SK-N-DZ (cell line): ENCODE data around the gene TUBB6. TPM values are rescaled to one million over a fixed set of nuclear protein-coding genes. Genes with fewer than 3 reads are reported as not detected.
A peak's percentile ranks its signal among the peaks of the same experiment; 100 is the strongest.

Source experiments
- DNase-seq: peaks from one replicate; pipeline ENCODE4 v3.0.0-alpha.2; 2015; ENCODE audit warnings: low spot score
- polyA plus RNA-seq, 2 experiments: library from polyadenylated mRNA; depleted of rRNA; stranded (reverse); fragments of >200 nt; gene quantifications; 2 replicates each; pipeline ENCODE4 v1.2.3, GENCODE V29; 2014

Gene TUBB6
- polyA plus RNA-seq (2014; cell fraction: cytosol; rRNA removed), result 67.3 and 69.0 TPM in 2 replicates
- 29.0 and 31.2 TPM in 2 replicates for polyA plus RNA-seq (2014; cell fraction: nucleus; rRNA removed)

DNA sequence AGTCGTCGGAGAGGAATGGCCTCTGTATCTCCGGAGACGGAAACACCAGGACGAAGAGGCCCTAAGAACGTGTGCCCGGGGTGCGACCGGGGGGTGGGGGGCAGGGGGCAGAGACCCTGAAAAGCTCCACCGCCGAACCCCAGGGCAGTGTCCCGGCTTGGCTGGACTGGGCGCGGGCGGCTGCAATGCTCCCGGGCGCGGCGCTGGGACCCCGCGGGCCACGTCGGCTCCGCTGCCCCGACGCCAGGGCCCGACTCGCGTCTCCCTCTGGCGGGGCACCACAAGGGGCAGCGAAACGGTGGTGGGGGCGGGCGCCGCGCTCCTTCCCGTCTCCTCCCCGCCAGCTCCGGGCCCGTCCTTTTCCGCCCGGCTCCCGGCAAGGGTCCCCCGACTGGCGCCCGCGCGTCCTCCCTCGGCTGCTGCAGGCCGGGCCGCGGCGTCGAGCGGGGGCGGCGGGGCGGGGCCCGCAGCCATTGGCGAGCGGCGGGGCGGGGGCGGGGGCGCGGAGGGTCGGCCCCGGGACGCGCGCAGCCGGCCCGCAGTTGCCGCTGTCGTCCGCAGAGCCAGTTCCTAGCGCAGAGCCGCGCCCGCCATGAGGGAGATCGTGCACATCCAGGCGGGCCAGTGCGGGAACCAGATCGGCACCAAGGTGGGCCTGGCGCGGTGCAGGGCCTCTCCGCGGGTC is at the start of gene TUBB6:
Gene TUBB6 (plus strand): TSS at position 541 of the 685 bp plus-strand sequence. CDS start 52 bp downstream, at position 593.
- DNase-seq, result peak; percentile 35

DNA sequence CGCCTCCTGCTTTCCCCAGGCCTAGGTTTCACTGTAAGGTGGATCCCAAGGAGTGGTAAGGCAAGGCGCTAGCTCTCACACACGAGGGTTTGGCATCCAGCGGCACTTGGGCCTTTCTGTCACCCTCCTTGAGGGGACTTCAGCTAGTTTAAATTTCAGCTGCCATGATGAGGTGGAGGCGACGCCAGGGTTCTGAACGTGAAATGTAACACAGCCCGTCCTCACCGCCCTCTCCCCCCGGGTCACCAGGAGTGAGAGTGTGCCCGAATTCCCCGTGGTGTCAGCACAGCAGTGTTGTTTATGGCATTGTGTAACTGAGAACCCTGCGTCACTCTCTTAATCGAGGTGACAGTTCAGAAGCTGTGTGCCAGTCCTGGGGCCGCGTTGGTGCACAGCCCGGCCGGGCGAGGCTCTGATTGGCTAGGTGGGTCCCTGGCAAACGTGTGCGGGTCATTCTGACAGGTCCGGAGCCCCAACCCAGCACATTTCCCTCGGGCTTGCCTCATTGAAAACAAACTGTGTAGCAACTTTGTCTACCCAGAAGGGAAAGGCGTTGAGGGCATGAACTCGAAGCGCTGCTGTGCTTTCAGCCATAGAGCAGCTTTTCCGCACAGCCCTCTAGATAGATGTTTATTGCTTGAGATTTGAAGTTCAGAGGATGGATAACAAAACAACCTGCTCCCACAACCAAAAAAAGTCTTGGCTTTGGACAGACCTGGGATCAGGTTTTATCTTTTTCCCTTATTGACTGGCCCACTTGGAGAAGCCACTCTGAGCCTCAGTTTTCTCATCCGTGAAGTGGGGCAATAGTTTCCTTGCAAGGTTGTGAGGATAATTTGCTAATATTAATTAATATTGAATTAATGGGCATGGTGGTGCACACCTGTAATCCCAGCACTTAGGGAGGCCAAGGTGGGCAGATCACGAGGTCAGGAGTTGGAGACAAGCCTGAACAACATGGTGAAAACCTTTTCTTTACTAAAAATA is 49.0 kb upstream of the TUBB6 start:
- DNase-seq, result no peak

DNA sequence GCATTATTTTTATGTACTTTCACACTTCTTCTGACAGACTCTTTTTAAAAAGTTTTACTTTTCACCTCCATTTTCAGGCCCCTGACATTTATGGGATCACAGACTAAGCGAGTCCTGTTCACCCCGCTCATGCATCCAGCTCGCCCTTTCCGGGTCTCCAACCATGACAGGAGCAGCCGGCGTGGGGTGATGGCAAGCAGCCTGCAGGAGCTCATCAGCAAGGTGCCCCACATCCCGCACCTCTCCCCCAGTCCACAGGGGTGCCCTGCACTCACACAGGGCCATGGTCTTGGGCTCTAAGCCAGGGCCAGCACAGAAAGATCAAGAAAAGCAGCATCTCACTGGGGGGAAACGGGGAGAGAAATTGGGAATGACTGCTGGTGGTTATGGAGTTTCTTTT is 45.3 kb upstream of the TUBB6 start:
- DNase-seq, result no peak

GRCh38 chr18:12264864-12265263 is 43.2 kb upstream of the TUBB6 start:
- no peak for DNase-seq

DNA sequence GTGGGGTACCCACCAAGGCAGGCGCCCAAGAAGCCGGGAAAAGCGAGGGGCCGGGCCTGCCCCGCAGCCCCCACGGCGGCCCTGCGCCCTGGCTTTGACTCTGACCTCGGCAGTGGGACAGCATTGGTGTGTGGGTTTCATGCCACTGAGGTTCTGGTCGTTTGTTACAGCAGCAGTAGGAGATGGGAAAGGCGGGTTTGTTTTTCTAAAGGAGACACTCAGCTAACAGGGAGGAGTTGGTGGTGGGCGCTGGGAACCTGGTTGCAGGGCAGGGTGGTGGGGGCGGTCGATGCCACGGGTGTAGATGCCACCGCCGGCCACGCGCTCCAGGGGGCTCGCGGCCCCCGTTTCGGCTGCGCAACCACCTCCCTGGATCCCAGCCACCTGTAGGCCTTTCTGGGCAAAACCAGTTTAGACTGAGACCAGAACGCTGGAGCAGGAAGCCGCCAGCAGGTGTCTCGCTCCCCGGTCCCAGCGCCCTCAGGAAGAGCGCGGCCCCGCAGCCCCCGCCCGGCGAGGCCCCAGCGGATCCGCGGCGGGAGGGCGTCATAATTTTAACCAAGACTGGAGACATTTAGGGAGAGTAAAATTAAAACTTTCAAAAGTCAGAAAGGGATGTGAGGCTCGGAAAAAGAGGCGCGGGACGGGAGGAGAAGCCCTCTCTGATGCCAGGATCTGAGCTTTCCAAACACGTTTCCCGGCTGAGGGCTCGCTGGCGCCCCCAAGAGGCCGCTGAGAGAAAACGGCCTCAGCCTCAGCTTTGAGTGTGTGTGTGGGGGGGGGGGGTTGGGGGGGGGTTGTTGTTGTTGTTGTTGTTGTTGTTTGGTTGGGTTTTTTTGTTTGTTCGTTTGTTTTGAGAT is 36.4 kb upstream of the TUBB6 start:
- peak; percentile 83 for DNase-seq

DNA sequence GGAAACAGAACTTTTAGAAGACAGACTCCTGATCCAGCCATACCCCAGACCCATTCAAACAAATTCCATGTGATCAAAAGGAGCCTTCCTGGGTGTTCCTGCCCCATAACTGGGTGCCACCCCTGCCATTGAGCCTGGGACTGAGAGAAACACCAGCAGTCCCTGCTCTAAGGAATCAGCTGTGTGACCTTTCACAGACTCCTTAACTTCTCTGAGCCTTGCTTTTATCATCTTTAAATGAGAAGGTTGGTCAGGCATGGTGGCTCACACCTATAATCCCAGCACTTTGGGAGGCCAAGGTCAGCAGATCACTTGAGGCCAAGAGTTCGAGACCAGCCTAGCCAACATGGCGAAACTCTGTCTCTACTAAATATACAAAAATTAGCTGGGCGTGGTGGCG is 33.2 kb upstream of the TUBB6 start:
- no peak for DNase-seq

GRCh38 chr18:12276736-12277554 is 31.1 kb upstream of the TUBB6 start:
- no peak for DNase-seq

DNA sequence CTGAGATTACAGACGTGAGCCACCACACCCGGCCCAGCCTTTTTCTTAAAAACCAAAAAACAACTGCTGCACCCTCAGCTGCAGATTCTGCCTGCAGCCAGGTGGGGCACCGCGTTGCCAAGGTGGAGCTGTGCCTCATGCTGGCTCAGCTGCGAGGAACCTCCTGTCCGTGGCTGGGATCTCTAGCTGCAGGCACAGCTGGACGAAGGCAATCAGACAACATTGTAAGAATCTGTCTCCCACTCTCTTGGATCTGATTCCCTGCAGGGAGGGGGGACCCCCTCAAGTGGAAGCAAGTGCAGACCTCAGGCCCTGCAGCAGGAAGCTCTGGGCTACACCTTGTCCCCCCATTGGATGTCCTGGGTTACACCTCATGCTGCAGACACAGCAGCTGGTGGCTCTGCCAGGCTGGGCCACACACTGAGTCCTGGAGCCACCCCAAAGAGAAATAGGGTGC is 29.8 kb upstream of the TUBB6 start:
- DNase-seq, result no peak

DNA sequence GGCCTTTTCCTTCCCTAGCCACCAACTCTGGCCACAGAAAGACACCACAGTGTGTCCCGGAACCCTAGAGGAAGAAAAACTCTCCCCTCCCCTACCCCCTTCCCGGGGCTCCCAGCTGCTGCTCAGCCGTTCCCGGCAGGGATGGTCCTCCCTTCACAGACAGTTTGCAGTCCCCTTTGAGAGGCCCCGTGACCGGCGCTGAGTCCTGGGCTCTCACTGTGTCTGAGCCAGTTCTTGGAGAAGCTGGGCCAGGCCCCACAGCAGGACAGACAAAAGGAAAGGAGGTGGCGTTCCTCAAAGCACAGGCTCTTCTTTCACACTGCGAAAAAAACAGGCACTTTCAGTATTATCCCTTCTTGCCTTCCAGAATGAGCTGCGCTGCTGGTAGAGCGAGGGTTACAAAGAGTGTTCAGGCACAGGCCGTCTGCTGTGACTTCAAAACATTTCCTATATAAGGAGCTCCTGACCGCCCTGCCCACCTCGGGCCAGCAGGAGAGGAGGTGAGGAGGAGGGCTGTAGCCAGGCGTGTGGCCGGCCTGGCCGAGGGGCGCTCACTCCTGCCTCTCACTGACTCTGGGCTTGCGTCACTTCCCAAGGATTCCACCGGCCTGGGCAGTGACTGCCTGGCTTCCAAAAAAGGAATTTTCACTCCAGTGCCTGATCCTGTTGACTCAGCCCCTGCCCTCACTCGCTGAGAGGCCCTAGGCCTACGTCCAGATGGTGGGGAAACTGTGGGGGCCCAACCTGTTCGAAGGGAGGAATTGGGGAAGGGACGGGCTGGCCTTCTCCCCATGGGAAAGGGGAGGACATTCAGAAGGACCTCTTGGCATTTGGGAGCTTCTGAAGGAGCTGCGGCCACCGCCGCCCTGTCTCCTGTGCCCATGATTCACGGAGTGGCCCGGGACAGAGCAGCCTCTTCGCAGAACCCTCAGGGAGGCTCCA is 29.0 kb upstream of the TUBB6 start:
- peak; percentile 58 for DNase-seq

DNA sequence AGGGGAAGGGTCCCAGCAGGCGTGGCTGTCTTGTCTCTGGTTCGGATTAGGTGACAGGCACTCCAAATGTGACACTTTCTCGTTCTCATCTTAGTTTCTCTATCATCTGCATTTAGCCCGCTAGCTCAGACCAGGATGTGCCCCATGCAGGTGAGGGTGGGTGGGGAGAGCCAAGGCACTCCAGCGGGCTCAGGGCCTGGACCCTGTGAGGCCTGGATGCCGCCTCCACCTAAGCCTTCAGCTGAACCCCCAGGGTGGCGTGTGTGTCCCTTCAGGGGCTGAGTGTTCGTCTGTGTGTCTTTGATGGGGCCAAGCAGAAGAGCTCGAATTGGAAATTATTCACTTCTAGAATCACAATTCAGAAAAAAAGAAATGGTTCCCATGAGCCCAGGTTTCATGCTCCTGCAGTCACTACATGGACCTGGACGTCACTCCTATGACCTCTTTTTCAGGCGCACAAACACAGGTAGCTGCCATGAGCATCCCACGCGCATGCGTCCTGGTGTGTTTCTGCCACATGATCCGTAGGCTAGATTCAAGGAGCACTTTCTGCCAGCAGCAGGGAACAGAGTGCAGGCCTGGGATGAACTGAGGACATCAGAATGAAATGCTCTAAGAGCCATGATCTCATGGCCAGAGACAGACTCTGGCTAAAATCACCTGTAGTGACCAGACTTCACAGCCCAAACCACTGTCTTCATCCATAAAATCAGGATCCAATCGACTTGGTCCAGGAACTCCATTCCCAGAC is 28.1 kb upstream of the TUBB6 start:
- DNase-seq, result no peak

GRCh38 chr18:12281861-12282260 is 26.2 kb upstream of the TUBB6 start:
- no peak for DNase-seq

DNA sequence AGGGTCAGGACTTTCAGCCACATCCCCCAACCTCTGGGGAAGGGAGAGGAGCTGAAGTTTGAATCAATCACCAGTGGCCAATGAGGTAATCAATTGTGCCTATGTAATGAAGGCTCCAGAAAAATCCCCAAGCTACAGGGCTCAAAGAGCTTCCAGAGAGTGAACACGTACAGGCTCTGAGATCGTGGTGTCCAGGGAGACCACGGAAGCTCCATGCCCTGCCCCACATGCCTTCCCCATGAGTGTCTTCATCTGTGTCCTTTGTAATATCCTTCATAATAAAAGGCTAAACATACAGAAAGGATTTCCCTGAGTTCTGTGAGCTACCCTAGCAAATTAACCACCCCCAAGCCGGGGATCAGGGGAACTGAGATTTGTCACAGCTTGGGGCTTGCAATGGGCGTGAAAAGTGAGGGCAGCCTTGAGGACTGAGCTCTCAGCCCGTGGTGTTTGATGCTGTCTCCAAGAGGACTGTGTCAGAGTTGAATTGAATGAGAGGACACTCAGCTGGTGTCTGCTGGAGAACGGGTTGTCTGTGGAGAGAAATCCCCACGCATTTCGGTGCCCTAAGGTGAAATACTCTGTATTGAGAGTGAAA is 25.5 kb upstream of the TUBB6 start:
- DNase-seq, result no peak

DNA sequence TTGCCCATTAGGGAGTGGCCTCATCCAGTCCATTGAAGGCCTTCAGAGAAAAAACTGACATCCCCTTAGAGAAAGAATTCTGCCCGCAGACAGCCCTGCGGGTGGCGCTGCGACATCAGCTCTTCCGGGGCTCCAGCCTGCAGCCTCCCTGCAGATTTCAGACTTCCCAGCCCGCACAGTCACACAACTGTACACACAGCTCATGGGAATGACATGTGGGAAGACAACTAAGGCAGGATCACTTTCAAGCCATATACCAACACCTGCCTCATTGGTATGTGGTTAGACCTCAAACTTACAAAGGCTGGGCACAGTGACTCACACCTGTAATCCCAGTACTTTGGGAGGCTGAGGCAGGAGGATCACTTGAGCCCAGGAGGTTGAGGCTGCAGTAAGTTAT is 24.8 kb upstream of the TUBB6 start:
- no peak for DNase-seq

DNA sequence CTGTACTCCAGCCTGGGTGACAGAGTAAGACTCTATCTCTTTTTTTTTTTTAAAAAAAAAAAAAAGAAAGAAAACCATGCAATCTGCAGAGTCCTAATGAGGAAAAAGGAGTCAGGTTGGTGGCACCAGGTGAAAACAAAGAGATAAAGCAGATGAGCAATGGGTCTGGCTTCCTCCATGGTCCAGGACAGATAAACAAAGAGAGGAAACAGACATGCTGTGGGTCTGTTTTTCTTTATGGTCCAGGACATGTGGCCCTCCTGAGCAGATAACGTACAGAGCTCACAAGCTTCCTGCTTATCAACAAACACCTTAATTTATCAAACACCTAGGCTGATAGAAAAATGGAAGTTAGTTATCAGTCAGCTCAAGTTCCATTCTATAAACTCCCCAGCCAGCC is 24.4 kb upstream of the TUBB6 start:
- DNase-seq, result peak; percentile 66

GRCh38 chr18:12287131-12287681 is 20.8 kb upstream of the TUBB6 start:
- DNase-seq, result no peak

DNA sequence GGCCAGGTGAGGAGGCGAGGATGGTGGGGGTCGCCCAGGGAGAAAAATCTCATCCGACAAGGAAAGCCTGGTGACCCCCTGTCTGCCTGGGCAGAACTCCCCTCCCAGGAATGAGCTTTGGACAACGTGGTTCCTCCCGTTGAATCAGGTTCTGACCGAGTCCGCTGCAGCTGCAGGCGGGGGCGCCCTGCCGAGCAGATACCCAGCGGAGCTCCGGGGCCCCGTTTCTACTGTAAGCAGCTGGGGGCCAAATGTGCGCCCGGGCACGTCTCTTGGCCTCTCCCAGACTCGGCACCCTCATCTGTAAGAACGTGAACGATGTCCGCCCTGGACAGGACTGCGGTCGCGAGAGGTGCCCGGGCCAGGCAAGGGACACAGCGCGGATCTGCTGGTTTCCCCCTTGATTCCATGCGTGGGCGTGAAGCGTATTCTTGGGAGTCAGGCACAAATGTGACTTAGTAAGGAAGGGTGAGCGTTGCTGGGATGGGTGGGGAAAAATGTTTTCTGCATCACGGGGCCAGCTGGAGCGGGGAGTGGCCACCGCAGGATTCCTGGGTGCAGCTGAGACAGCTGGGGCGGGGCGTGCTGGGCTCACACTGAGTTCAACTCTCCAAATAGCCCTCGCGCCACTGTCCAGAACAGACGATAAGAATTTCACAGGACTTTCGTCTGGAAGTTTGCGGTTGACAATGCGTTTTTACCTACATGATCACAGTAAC is 20.2 kb upstream of the TUBB6 start:
- DNase-seq, result no peak

GRCh38 chr18:12288403-12288755 is 19.7 kb upstream of the TUBB6 start:
- no peak for DNase-seq
